ENCODE results near the gene PAGR1. TPM values are rescaled to one million over a fixed set of nuclear protein-coding genes. Genes with fewer than 3 reads are reported as not detected.

The PAGR1 gene
- total and polyA plus RNA-seq, 9 of the 15 experiments (the other 6 are each of a cell fraction or from before 2014, with no cell fraction given): 1.4 to 58.2 (median 16.8) TPM

- TF ChIP-seq CUX1 (CRISPR knock-in tag; IDR thresholded peaks at IDR 0.05) (no peak), NCOA1 (IDR thresholded peaks at IDR 0.05; ENCODE audit: low read depth) (no peak), EGR1 (conservative IDR thresholded peaks at IDR 0.05) (peak; percentile 77), TFAM (CRISPR knock-in tag; conservative IDR thresholded peaks at IDR 0.05) (no peak), MYNN (IDR thresholded peaks at IDR 0.05) (no peak), MYNN (CRISPR knock-in tag; IDR thresholded peaks at IDR 0.05) (no peak), CTCFL (IDR thresholded peaks at IDR 0.05; ENCODE audit: borderline replicate concordance, insufficient read depth, low read depth, low read length, poor library complexity, severe bottlenecking) (no peak), THRB (CRISPR knock-in tag; conservative IDR thresholded peaks at IDR 0.05) (no peak), ZNF174 (CRISPR knock-in tag; IDR thresholded peaks at IDR 0.05) (no peak), ZBED1 (IDR thresholded peaks at IDR 0.05) (no peak), ZNF561 (CRISPR knock-in tag; conservative IDR thresholded peaks at IDR 0.05) (no peak), PHF20 (IDR thresholded peaks at IDR 0.05; ENCODE audit: partially characterized antibody) (no peak), VEZF1 (CRISPR knock-in tag; IDR thresholded peaks at IDR 0.05) (peak; percentile 34), HMGXB4 (CRISPR knock-in tag; IDR thresholded peaks at IDR 0.05) (no peak), SAP30 (IDR thresholded peaks at IDR 0.05; ENCODE audit: borderline replicate concordance, insufficient read depth, low read depth, low read length, poor library complexity, severe bottlenecking) (no peak), ZNF282 (CRISPR knock-in tag; IDR thresholded peaks at IDR 0.05) (no peak)
These were observed 916 bp downstream of the PAGR1 start (continued) for GRCh38 chr16:29816694-29817441.

Measured in K562 (cell line).